Activated effector memory CD4-positive, alpha-beta T cell treated with Interleukin-2 at 50 U/mL for 16 hours (primary cell): Measurements from ENCODE around the gene FCRLB.
"Not testable (repeated sequence)": the region's sequence is repeated elsewhere in the genome, so short reads cannot be mapped to it uniquely, and the experiment has no call there.

ENCODE experiments used
- DNase-seq: peaks from one replicate; pipeline ENCODE4 v3.0.0-alpha.2; 2020

FCRLB gene

GRCh38 chr1:161720422-161720821 lies 922 bp upstream of the FCRLB start:
- DNase-seq, result no peak

DNA sequence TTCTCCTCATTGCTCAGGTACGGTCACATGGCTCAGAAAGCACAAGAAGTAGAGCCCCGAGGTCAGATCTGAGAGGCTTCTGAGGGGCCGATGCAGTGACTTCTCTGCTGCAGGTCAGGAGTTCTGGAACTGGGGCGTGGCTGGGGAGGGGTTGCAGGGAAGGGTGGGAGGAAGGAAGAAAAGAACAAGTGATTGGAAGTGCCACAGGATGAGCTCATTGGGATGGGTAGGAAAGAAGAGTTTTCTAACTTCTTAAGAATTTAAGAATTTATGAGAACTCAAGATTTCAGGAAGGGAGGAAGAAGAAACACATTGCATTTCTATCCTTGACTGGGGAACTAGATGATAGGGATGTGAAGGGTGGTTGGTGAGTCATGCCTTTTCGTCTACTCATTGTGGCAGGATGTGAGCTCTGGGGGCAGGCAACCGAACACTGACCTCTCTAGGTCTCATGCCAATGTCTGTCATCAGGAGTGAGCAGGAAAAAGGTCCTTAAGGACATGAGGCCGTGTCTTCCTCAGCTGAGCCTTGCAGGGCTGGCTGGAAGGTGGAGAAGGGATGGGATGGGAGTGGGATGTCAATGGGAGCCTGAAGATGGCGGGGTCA lies 497 bp downstream of the FCRLB start:
- DNase-seq, result no peak

DNA sequence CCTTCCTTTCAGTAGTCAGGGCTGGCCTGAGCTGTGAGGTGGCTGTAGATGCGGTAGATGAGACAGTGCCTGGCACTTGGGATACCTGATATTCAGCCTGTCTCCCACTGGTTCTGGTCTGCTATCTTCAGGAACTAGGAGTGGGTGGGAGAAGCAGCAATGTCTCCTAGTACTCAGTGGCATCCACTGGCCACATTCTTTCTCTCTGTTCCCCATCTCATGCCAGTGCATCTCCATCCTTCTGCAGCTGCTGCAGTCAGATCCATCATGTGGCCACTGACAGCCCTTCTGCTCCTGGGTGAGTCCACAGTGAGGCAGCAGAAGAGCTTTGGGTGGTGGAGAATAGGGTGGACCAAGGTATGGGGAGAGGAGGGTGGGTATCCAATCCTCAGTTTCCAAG lies 1.1 kb downstream of the FCRLB start:
- DNase-seq, result no peak

DNA sequence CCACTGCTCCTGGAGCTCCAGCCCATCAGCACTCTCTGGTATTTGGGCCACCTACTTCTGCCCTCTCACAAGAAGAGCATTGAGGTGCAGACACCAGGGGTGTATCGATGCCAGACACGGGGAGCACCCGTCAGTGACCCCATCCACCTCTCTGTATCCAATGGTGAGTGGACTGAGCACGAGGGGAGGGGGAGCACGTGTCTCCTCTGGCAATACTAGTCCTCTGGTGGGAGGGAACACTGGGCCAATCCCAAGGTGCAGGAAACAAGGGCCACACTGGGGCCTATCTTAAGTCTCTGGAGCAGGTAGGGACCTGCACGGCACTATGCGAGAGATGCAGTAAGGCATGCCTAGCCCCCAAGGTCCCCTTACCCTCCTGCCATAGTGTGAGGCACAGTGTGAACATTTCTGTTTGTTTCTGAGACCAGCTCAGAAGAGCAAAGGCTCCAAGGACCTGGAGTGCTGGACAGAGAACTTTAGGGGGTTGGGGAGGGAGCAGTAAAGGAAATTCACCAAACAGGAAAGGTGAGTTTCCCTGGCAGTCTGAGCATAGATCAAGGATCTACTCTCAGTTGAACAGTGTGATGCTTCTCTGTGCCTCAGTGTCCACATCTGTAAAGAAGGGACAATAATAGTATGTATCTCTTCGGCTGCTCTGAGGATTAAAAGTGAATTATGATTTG lies 2.3 kb downstream of the FCRLB start:
- DNase-seq, result no peak

- DNase-seq, result not testable (repeated sequence)
Measured at GRCh38 chr1:161725258-161725907, 4.0 kb downstream of the FCRLB start.

DNA sequence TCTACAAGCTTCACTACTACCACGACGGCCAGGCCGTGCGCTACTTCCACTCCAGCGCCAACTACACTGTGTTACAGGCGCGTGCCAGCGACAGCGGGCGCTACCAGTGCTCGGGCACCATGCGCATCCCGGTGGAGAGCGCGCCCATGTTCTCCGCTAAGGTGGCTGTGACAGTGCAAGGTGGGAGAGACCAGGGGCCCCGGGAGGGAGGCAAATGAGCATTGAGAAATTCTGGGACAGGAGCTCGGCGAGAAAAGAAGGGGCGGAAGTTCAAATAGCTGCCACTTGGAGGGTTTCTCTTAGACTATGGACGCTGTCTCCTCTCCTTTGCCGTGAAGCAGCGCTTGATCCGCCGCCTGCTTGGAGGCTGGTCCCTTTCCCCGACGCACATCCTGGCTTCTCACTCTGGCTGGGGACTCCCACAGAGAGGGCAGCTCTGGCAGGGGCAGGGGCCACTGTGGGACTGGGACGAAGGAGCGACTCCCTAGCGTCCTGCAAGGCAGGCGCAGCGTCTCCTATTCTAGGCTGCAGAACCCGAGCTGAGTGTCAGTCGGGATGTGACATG lies 4.6 kb downstream of the FCRLB start:
- DNase-seq, result no peak

DNA sequence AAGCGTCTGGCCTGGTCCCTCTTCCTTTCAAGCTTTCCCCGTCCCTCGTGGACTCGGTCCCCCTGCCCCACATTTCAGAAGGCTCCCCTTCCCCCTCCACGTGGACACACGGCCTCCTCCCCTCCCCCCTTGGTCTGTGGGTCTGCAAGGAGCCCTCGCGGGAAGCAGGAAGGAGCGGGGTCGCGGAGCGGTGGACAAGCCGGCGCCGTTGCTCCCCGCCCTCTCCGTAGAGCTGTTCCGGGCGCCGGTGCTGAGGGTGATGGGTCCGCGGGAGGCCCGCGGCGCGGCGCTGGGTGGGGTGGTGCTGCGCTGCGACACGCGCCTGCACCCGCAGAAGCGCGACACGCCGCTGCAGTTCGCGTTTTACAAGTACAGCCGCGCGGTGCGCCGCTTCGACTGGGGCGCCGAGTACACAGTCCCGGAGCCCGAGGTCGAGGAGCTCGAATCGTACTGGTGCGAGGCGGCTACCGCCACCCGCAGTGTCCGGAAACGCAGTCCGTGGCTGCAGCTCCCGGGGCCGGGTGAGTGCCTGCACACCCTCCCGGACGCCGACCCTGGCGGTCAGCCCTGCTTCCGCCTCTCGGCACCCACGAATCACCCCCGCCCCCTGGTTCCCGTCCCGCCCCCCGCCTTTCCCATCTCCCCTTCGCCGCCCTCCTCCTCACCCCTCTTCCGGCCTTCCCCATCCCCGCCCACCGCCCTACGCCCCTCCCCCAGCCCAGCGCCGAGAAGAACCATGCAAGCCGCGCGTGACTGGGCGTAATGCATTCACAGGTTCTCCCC lies 5.3 kb downstream of the FCRLB start:
- peak; percentile 61 for DNase-seq

GRCh38 chr1:161727256-161727924 lies 6.0 kb downstream of the FCRLB start:
- peak; percentile 19 for DNase-seq

GRCh38 chr1:161728376-161729226 lies 7.3 kb downstream of the FCRLB start:
- DNase-seq, result no peak

GRCh38 chr1:161730050-161730564 lies 8.8 kb downstream of the FCRLB start:
- no peak for DNase-seq

GRCh38 chr1:161731241-161731640 lies 9.9 kb downstream of the FCRLB start:
- DNase-seq, result no peak

- DNase-seq, result no peak
Measured at GRCh38 chr1:161731981-161732718, 10.8 kb downstream of the FCRLB start.

GRCh38 chr1:161733526-161733925 lies 12.2 kb downstream of the FCRLB start:
- no peak for DNase-seq

GRCh38 chr1:161735837-161736236 lies 14.5 kb downstream of the FCRLB start:
- DNase-seq, result no peak

GRCh38 chr1:161736335-161736969 lies 15.1 kb downstream of the FCRLB start:
- no peak for DNase-seq

DNA sequence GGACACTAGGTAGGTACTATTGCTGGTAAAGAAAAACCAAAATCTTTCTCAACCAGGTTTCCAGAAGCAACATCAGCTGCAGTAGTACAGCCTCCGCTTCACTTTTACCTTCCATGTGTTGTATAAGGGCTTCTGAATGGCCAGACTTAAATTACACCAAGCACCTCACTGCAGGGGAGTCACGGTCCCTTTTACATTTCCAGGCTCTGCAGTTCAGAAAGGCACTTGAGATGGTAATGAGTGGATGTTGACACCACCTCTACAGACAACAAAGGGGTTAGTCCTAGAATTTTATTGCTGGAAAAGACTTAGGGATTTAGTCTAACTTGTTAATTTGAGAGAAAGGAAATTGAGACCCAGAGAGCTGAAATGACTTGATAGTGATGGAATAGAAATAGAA lies 16.3 kb downstream of the FCRLB start:
- no peak for DNase-seq

DNA sequence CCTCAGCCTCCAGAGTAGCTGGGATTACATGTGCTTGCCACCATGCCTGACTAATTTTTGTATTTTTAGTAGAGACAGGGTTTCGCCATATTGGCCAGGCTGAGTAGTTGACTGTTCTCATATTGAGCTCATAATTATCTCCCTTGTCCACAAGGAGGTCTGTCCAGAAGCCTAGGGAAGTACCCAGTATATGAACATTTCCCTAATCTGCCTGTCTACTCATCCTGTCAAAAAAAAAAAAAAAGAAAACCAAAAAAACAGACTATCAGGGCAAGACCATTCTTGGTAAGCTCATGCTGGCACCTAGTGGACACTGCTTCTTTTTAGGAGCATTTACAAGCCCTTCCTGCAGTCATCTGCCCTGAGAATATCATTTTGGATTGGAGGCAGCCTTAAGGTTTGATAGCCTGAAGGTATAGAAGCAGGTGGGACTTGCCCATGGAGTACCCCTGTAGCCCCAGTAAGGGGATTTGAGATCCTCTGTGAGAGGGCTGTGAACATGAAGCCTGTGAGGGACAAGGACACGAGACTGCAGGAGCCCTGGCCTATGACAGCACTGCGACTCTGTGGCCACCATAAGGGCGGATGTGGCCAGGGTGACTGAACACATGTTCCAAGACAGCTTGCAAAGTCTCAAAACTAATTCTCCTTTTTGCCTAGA lies 17.4 kb downstream of the FCRLB start:
- peak; percentile 42 for DNase-seq

GRCh38 chr1:161739865-161740566 lies 18.7 kb downstream of the FCRLB start:
- no peak for DNase-seq

GRCh38 chr1:161740921-161741320 lies 19.6 kb downstream of the FCRLB start:
- no peak for DNase-seq
